ENCODE results near the gene GRAP2. TPM values are rescaled to one million over a fixed set of nuclear protein-coding genes. Genes with fewer than 3 reads are reported as not detected.
"Not testable (repeated sequence)": the region's sequence is repeated elsewhere in the genome, so short reads cannot be mapped to it uniquely, and the experiment has no call there.

Gene GRAP2
- 32.5 TPM for polyA plus RNA-seq (2013, experiment 1 of 2)
- 30.2 TPM for polyA plus RNA-seq (2013, experiment 2 of 2)

DNA sequence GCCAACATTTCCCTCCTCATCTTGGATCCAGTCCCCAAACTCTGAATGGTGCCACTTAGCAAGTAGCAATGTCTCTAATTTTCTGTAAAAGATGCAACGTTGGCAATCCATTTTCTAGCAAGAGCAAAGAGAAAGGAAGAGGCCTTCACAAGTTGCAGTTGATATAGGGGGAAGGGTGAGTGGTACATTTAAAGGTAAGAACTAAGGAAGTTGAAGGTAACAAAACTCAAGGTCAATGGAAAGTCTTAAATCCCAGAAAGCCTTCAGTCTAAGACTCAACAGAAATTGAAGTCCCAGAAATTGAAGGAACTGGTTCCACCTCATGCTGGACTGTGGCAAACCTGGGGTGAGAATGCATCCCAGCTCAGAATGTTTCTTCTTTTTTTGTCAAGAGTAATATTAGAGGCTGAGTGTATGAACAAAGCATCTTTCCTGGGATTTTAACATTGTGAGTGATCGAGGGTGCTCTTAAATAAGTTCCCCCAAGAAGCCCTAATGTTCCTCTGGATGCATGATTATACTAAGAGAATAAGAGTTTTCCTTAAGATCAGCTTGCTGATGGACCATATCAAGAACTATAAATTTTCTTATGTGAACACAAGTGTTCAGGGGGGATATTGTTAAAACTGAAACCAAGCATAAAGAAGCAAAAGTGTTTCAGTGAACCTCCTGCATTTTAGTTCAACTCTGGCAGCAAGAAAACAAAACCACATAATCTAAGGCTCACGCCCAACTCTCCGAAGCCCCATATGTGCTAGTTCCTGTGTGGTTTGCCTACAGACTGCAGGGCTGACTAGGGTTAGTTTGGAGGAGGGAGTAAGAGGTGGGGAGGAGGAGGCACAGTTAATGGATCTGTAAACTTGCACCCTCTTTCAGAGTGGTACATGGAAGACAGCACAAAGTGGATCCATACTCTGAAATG is at the start of gene GRAP2:
GRAP2 (plus strand) TSS at position 779 of the 922 bp plus-strand sequence. CDS start 46,023 bp downstream, outside the sequence.
- Histone ChIP-seq H3K9me3 (ENCODE audit: control insufficient read depth, low read length) (no peaks in the 10 kb centered on the region), H3K4me3 (ENCODE audit: extremely low read depth, insufficient read depth, low read length, poor library complexity, severe bottlenecking) (no peak within 1 kb of the TSS), H3K4me1 (ENCODE audit: control insufficient read depth, insufficient read depth, low read length, poor library complexity, severe bottlenecking) (no peaks in the 10 kb centered on the region), H3K36me3 (ENCODE audit: control insufficient read depth, insufficient read depth, low read length) (no peaks in the 10 kb centered on the region), H3K27ac (ENCODE audit: low read depth, low read length, severe bottlenecking) (no peak within 1 kb of the TSS)
- WGBS, 2 experiments (ENCODE audit: insufficient coverage in 2 of 2), result 75 to 83% methylated on average over 1 of the region's 4 CpGs

DNA sequence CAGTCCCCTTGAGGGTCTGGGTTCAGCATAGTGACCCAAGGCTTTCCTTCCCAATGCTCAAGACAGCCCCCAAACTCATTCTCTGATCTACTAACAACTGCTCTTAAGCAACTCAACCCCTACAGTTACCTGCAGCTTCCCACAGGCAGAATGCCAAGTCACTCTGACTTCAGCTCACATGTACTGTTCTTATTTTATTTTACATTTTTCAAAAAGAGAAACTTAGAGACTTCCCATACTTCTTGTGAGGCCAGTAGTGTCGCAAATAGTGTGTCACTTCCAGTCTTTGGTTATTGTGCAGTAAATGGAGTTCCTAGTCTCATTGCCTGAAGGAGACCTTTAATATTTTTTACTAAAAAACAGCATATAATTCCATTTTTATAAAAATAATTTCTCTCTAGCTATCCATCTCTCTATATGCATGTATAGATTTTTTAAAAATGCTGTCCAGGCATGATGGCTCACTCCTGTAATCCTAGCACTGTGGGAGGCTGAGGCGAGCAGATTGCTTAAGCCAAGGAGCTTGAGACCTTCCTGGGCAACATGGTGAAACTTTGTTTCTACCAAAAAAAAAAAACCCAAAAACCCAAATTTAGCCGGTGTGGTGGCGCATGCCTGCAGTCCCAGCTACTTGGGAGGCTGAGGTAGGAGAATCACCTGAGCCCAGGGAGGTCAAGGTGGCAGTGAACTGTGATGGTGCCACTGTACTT is 49.1 kb upstream of the GRAP2 start:
- Histone ChIP-seq H3K9me3 (ENCODE audit: control insufficient read depth, low read length) (no peaks in the 10 kb centered on the region), H3K27ac (ENCODE audit: low read depth, low read length, severe bottlenecking) (no peak overlapping the region), H3K4me1 (ENCODE audit: control insufficient read depth, insufficient read depth, low read length, poor library complexity, severe bottlenecking) (peaks cover 3% of the 10 kb centered on the region), H3K36me3 (ENCODE audit: control insufficient read depth, insufficient read depth, low read length) (no peaks in the 10 kb centered on the region), H3K4me3 (ENCODE audit: extremely low read depth, insufficient read depth, low read length, poor library complexity, severe bottlenecking) (no peak overlapping the region)
- WGBS, 2 experiments (ENCODE audit: insufficient coverage in 2 of 2), result 100% methylated on average over 2 of the region's 4 CpGs; no CpG with 5 or more reads in 1 of the 2 experiments

DNA sequence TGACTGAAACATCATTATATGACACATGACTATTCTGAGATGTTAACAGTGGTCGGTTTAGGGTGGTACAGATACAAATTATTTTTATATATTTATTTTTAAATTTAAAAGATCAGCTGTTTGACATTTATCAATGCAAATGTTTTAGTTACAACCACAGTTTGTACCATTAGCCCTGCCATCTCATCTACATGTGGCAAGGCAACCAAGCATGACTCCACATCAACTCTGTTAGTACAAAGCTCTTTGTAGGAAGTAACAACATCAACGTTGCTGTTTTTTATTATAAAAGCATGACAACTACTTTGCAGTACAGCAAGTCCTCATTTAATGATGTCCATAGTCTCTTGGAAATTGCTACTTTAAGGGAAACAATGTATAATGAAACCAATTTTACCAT is 48.1 kb upstream of the GRAP2 start:
- Histone ChIP-seq H3K36me3 (ENCODE audit: control insufficient read depth, insufficient read depth, low read length) (no peaks in the 10 kb centered on the region), H3K9me3 (ENCODE audit: control insufficient read depth, low read length) (no peaks in the 10 kb centered on the region), H3K4me3 (ENCODE audit: extremely low read depth, insufficient read depth, low read length, poor library complexity, severe bottlenecking) (no peak overlapping the region), H3K27ac (ENCODE audit: low read depth, low read length, severe bottlenecking) (no peak overlapping the region), H3K4me1 (ENCODE audit: control insufficient read depth, insufficient read depth, low read length, poor library complexity, severe bottlenecking) (no peaks in the 10 kb centered on the region)
- 83% methylated on average over 1 of the region's 2 CpGs; no CpG with 5 or more reads in 1 of the 2 experiments for WGBS, 2 experiments (ENCODE audit: insufficient coverage in 2 of 2)

DNA sequence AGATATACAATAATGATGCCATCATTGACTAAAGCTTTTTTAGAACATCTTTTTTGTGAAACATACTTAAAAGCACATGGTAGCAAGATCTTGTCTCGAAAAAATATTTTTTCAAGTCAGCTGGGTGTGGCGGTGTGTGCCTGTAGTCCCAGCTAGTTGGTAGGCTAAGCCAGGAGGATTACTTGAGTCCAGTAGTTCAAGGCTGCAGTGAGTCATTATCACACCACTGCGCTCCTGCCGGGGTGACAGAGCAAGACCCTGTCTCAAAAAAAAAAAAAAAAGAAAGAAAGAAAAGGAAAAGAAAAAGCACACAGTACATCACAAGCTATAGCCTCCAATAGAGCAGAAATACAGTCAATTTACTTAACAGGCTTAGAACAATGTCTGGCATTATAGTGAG is 44.3 kb upstream of the GRAP2 start:
- no peak overlapping the region for H3K4me3 ChIP-seq (ENCODE audit: extremely low read depth, insufficient read depth, low read length, poor library complexity, severe bottlenecking)
- H3K9me3 ChIP-seq (ENCODE audit: control insufficient read depth, low read length), result no peaks in the 10 kb centered on the region
- no peaks in the 10 kb centered on the region for H3K36me3 ChIP-seq (ENCODE audit: control insufficient read depth, insufficient read depth, low read length)
- 40 to 83% methylated on average over 1 of the region's 4 CpGs for WGBS, 2 experiments (ENCODE audit: insufficient coverage in 2 of 2)
- H3K4me1 ChIP-seq (ENCODE audit: control insufficient read depth, insufficient read depth, low read length, poor library complexity, severe bottlenecking), result no peaks in the 10 kb centered on the region
- H3K27ac ChIP-seq (ENCODE audit: low read depth, low read length, severe bottlenecking), result no peak overlapping the region

DNA sequence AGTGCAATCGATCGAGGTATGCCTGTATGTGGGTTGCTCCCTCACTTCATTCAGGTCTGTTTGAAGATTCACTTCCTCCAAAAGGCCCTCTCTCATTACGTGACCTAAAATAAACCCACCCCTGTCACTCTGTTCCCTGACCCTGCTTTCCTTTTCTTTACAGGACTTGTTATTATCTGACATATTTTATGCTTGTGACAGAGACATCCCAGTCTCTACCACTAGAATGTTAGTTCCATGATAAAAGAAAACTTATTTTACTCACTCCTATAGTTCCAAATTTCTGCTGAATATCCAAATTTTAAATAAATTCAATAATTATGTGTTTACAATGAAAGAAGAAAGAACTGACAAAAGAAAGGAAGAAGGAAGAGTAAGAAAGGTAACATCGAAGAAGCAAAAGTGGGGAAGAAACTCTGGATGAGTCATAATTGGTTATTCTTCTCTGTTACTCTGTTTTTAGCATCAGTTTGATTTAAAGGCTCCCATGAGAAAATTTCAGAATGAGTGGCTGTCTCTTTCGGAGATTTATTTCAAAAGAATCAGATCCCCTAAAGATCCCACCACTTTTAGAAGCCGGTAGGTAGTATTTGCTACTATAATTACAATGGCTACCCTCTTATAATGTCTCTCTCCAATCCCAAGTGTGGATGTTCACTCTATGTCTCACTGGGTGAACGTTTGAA is 40.8 kb upstream of the GRAP2 start:
- Histone ChIP-seq H3K4me3 (ENCODE audit: extremely low read depth, insufficient read depth, low read length, poor library complexity, severe bottlenecking) (no peak overlapping the region), H3K9me3 (ENCODE audit: control insufficient read depth, low read length) (no peaks in the 10 kb centered on the region), H3K4me1 (ENCODE audit: control insufficient read depth, insufficient read depth, low read length, poor library complexity, severe bottlenecking) (no peaks in the 10 kb centered on the region), H3K27ac (ENCODE audit: low read depth, low read length, severe bottlenecking) (no peak overlapping the region), H3K36me3 (ENCODE audit: control insufficient read depth, insufficient read depth, low read length) (no peaks in the 10 kb centered on the region)
- 86 to 100% methylated on average over 2 to 3 of the region's 7 CpGs for WGBS, 2 experiments (ENCODE audit: insufficient coverage in 2 of 2)

DNA sequence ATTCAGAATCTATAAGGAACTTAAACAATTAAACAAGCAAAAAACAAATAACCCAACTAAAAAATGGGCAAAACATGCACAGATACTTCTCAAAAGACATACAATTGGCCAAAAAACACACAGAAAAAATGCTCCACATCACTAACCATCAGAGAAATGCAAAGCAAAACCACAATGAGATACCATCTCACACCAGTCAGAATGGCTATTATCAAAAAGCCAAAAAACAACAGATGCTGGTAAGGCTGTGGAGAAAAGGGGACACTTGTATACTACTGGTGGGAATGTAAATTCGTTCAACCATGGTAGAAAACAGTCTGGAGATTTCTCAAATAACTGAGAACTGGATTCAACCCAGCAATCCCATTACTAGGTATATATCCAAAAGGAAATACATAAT is 32.1 kb upstream of the GRAP2 start:
- Histone ChIP-seq H3K27ac (ENCODE audit: low read depth, low read length, severe bottlenecking) (no peak overlapping the region), H3K4me3 (ENCODE audit: extremely low read depth, insufficient read depth, low read length, poor library complexity, severe bottlenecking) (no peak overlapping the region), H3K36me3 (ENCODE audit: control insufficient read depth, insufficient read depth, low read length) (no peaks in the 10 kb centered on the region), H3K4me1 (ENCODE audit: control insufficient read depth, insufficient read depth, low read length, poor library complexity, severe bottlenecking) (no peaks in the 10 kb centered on the region), H3K9me3 (ENCODE audit: control insufficient read depth, low read length) (no peaks in the 10 kb centered on the region)
- no CpG with 5 or more reads among the region's 1 CpG for WGBS, 2 experiments (ENCODE audit: insufficient coverage in 2 of 2)

DNA sequence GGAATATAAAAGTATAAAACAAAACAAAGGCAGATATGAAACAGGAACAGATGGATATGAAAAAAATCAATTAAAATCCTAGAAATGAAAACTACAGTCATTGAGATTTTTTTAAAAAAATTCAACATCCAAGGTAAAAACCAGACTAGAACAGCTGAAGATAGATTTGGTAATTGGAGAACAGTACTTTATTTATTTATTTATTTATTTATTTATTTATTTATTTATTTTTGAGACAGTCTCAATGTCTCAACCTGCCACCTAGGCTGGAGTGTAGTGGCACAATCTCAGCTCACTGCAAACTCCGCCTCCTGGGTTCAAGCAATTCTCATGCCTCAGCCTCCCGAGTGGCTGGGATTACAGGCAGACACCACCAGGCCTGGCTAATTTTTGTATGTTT is 31.1 kb upstream of the GRAP2 start:
- H3K9me3 ChIP-seq (ENCODE audit: control insufficient read depth, low read length); H3K27ac ChIP-seq (ENCODE audit: low read depth, low read length, severe bottlenecking); H3K4me1 ChIP-seq (ENCODE audit: control insufficient read depth, insufficient read depth, low read length, poor library complexity, severe bottlenecking); H3K4me3 ChIP-seq (ENCODE audit: extremely low read depth, insufficient read depth, low read length, poor library complexity, severe bottlenecking); H3K36me3 ChIP-seq (ENCODE audit: control insufficient read depth, insufficient read depth, low read length): not testable (repeated sequence)
- WGBS, 2 experiments (ENCODE audit: insufficient coverage in 2 of 2), result 100% methylated on average over 1 of the region's 2 CpGs

DNA sequence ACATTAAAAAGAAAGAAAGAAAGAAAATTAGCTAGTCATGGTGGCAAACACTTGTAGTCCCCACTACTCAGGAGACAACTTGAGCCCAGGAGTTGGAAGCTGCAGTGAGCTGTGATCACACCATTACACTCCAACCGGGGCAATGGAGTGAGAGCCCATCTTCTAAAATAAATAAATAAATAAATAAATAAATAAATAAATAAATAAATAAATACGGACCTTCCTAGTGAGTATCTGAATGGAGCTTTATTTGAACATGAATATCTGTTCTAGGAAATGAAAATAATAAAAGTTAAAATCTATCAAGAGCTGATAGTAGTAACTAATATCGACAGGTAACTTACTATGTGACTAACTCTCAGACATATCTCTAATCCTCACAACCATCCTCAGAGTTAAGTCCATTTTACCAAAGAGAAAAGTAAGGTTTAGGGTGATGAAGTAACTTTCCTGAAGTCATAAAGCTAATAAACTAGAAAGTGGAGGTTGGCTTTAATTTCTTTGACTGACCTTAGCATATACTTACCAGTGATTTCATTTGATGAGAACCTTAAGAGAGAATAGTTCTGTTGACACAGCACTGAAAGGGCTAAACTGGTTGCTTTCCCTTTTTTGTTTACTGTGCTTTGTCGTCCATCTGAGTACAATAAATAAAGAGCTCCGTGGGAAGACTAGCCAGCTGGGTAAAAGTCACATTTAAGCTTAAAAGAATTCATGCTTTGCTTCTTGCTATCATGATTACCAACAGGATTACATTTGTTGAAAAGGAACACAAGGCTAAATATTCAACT is 29.7 kb upstream of the GRAP2 start:
- no peaks in the 10 kb centered on the region for H3K36me3 ChIP-seq (ENCODE audit: control insufficient read depth, insufficient read depth, low read length)
- no peaks in the 10 kb centered on the region for H3K4me1 ChIP-seq (ENCODE audit: control insufficient read depth, insufficient read depth, low read length, poor library complexity, severe bottlenecking)
- H3K9me3 ChIP-seq (ENCODE audit: control insufficient read depth, low read length), result no peaks in the 10 kb centered on the region
- no peak overlapping the region for H3K27ac ChIP-seq (ENCODE audit: low read depth, low read length, severe bottlenecking)
- H3K4me3 ChIP-seq (ENCODE audit: extremely low read depth, insufficient read depth, low read length, poor library complexity, severe bottlenecking), result no peak overlapping the region
- WGBS, 2 experiments (ENCODE audit: insufficient coverage in 2 of 2), result 72% methylated on average over 2 of the region's 5 CpGs; no CpG with 5 or more reads in 1 of the 2 experiments

DNA sequence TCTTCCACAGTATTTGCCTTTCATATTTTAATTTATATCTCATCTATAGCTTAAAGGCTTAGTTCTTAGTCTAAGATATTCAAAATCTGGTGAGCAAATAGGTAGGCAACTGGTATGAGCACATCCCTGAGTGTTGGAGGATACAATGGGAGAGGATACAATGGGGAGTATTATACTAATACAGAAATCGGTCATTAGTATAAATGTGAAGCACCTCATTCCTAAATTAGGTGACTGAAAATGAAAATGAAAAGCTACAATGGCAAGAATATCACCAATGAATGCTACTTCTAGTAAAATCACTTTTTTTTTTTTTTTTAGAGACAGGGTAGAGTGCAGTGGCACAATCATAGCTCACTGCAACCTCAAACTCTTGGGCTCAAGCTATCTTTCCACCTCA is 28.3 kb upstream of the GRAP2 start:
- Histone ChIP-seq H3K4me1 (ENCODE audit: control insufficient read depth, insufficient read depth, low read length, poor library complexity, severe bottlenecking) (no peaks in the 10 kb centered on the region), H3K9me3 (ENCODE audit: control insufficient read depth, low read length) (no peaks in the 10 kb centered on the region), H3K27ac (ENCODE audit: low read depth, low read length, severe bottlenecking) (no peak overlapping the region), H3K4me3 (ENCODE audit: extremely low read depth, insufficient read depth, low read length, poor library complexity, severe bottlenecking) (no peak overlapping the region), H3K36me3 (ENCODE audit: control insufficient read depth, insufficient read depth, low read length) (no peaks in the 10 kb centered on the region)
- no CpG with 5 or more reads among the region's 1 CpG for WGBS, 2 experiments (ENCODE audit: insufficient coverage in 2 of 2)

DNA sequence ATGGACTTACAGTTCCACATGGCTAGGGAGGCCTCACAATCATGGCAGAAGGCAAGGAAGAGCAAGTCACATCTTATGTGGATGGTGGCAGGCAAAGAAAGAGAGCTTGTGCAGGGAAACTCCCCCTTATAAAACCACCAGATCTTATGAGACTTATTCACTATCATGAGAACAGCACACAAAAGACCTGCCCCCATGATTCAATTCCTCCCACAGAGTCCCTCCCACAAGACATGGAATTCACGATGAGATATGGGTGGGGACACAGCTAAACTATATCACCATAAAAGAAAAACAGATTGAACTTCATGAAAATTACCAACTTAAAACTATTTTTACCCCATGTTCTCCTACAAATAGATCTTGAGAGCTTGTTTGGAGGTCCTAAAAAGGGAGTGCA is 26.9 kb upstream of the GRAP2 start:
- H3K4me3 ChIP-seq (ENCODE audit: extremely low read depth, insufficient read depth, low read length, poor library complexity, severe bottlenecking), result no peak overlapping the region
- H3K9me3 ChIP-seq (ENCODE audit: control insufficient read depth, low read length), result no peaks in the 10 kb centered on the region
- no peak overlapping the region for H3K27ac ChIP-seq (ENCODE audit: low read depth, low read length, severe bottlenecking)
- WGBS, 2 experiments (ENCODE audit: insufficient coverage in 2 of 2), result 57% methylated on average over 1 of the region's 1 CpG; no CpG with 5 or more reads in 1 of the 2 experiments
- H3K4me1 ChIP-seq (ENCODE audit: control insufficient read depth, insufficient read depth, low read length, poor library complexity, severe bottlenecking), result no peaks in the 10 kb centered on the region
- no peaks in the 10 kb centered on the region for H3K36me3 ChIP-seq (ENCODE audit: control insufficient read depth, insufficient read depth, low read length)

Data from mesodermal cell (in vitro differentiated cells).